Fibroblast of lung (primary cell): ENCODE measurements around the gene MACROD2.

Source experiments
- CTCF ChIP-seq, 2 donors: IDR thresholded peaks in 1 of 2; conservative IDR thresholded peaks in 1 of 2; 1 replicate in 1 of 2; 2 replicates in 1 of 2; pipeline ENCODE4 v1.5.1; 2011 to 2012; ENCODE audit warnings: low read length in 2 of 2, control low read depth in 1 of 2, inconsistent platforms in 1 of 2, low read depth in 1 of 2, mild to moderate bottlenecking in 1 of 2
- EZH2 ChIP-seq: IDR thresholded peaks from 2 replicates; pipeline ENCODE4 v1.5.1; 2012; ENCODE audit warnings: low read length, control low read depth, mild to moderate bottlenecking; ENCODE audit errors: missing control alignments

DNA sequence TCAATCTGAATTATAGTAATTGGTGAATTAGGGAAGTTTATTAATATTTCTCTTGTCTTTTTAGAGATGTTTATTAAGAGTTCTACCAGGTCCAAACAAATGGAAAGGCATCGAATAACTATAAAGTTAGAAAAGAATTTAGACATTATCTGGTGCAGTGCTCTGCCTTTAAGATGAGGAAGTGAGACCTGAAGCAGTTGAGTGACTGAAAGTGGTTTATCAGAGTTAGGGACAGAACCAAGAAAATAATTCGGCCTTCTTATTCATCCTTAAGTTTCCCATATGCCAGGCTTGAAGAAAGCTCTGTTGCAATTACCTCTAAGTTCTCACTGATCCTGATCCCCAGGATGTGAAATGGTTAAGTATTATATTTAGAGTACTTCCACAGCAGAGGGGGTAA lies 436.3 kb downstream of the MACROD2 start:
- no peak for TF ChIP-seq CTCF (conservative IDR thresholded peaks at IDR 0.05 in 1 of 2, IDR thresholded peaks at IDR 0.05 in 1 of 2; ENCODE audit: low read depth in 1 of 2, low read length in 2 of 2)
- no peak for TF ChIP-seq EZH2
